GM06990 (cell line): ENCODE data around the gene TBC1D8.
A peak's percentile ranks its signal among the peaks of the same experiment; 100 is the strongest.

ENCODE experiments used
- DNase-seq: peaks from one replicate; pipeline ENCODE4 v3.0.0-alpha.2; 2011; ENCODE audit not compliant: insufficient read length; ENCODE audit errors: extremely low read depth
- H3K27me3 ChIP-seq: replicated peaks from 2 replicates; pipeline ENCODE4 v1.6.0; 2011; ENCODE audit warnings: low read length; ENCODE audit not compliant: control insufficient read depth, insufficient read depth
- H3K36me3 ChIP-seq: 2 replicates; pipeline ENCODE4 v1.5.1; 2011; ENCODE audit warnings: low read length; ENCODE audit not compliant: control insufficient read depth, insufficient read depth
- H3K4me3 ChIP-seq: replicated peaks from 2 replicates; pipeline ENCODE4 v1.5.1; 2011; ENCODE audit warnings: low read depth, mild to moderate bottlenecking, control low read depth, low read length
- CTCF ChIP-seq: IDR thresholded peaks from 2 replicates; pipeline ENCODE4 v1.5.1; 2011; ENCODE audit warnings: low read length, control low read depth, mild to moderate bottlenecking, inconsistent platforms; ENCODE audit not compliant: insufficient read depth, poor library complexity, severe bottlenecking

TBC1D8 gene

GRCh38 chr2:101081375-101081907 is 69.7 kb downstream of the TBC1D8 start:
- TF ChIP-seq CTCF = no peak
- no peaks in the 10 kb centered on the region for H3K36me3 ChIP-seq
- H3K27me3 ChIP-seq = no peaks in the 10 kb centered on the region
- H3K4me3 ChIP-seq = no peak overlapping the region
- DNase-seq = no peak

GRCh38 chr2:101080211-101081068 is 70.7 kb downstream of the TBC1D8 start:
- no peaks in the 10 kb centered on the region for H3K27me3 ChIP-seq
- no peak overlapping the region for H3K4me3 ChIP-seq
- DNase-seq = no peak
- no peaks in the 10 kb centered on the region for H3K36me3 ChIP-seq
- TF ChIP-seq CTCF = no peak

GRCh38 chr2:101076581-101076980 is 74.6 kb downstream of the TBC1D8 start:
- Histone ChIP-seq H3K27me3 (no peaks in the 10 kb centered on the region), H3K36me3 (no peaks in the 10 kb centered on the region), H3K4me3 (no peak overlapping the region)
- no peak for DNase-seq
- no peak for TF ChIP-seq CTCF

- Histone ChIP-seq H3K36me3 (no peaks in the 10 kb centered on the region), H3K27me3 (no peaks in the 10 kb centered on the region), H3K4me3 (no peak overlapping the region)
- no peak for TF ChIP-seq CTCF
- DNase-seq = peak; percentile 25
Observed at GRCh38 chr2:101064868-101065549, 86.2 kb downstream of the TBC1D8 start.

- no peak for TF ChIP-seq CTCF
- Histone ChIP-seq H3K4me3 (no peak overlapping the region), H3K27me3 (no peaks in the 10 kb centered on the region), H3K36me3 (no peaks in the 10 kb centered on the region)
- DNase-seq = no peak
Observed at GRCh38 chr2:101064505-101064867, 86.7 kb downstream of the TBC1D8 start.
